Stimulated activated CD4-positive, alpha-beta T cell treated with anti-CD3 and anti-CD28 coated beads, TNF-alpha, amount 100 ng/mL, for 4 hours (primary cell): Measurements from ENCODE around the gene PALLD.

Source experiments
- DNase-seq, 3 experiments: peaks; one replicate each; pipeline ENCODE4 v3.0.0-alpha.2; 2020; ENCODE audit warnings: low read depth in 3 of 3

PALLD gene

DNA sequence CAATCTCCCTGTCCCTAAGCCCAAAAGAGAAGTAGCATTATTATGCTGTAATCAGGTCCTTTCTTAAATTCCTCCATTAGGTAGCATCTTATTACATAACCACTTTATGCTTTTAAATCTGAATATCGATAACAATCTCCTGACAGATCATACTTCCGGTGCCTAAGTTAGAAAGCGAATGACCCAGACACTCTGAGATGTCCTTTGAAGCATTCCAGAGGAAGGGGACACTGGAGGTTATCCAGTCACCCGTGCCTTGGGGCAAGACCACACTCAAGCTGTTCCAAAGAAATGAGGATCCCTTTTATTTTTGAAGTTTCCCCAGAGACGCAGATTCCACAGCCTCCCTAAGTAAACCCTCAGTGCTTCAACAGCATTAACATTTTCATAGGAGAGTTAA lies 125.7 kb downstream of the PALLD start:
- no peak for DNase-seq

DNA sequence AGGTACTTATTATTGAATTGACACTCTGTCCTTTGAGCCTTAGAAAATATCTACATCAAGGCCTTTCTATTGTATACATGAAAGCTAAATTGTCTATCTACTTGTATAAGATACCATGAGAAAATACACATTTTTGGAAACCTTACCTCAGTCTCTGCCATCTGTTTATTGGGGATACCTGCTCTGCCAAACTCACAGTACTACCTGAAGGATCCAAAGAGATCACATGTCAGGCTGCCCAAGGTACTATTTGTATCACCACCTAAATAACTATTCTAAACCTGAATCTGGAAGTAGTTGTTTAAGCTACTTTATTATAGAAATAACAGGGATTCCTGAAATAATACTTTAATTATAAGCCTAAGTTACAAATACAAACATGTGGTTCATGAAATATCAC lies 126.2 kb downstream of the PALLD start:
- no peak for DNase-seq

DNA sequence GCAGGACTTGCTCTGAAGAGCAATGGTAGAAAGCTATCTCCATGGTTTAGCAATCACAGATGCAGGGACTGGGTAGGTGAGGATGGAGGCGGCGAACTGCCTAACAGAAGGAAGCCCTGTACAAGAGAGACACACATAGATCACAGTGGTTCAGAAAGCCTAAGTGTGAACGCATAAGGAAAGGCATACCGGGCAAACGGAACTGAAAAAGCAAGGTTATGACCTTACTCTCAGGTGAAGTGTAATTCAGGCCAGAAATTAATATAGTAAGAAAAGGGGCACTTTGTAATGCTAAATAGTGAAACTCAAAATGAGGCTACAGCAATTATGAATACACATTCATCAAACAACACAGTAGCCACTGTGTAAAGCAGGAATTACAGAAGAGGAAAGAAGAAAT lies 126.6 kb downstream of the PALLD start:
- DNase-seq: no peak

DNA sequence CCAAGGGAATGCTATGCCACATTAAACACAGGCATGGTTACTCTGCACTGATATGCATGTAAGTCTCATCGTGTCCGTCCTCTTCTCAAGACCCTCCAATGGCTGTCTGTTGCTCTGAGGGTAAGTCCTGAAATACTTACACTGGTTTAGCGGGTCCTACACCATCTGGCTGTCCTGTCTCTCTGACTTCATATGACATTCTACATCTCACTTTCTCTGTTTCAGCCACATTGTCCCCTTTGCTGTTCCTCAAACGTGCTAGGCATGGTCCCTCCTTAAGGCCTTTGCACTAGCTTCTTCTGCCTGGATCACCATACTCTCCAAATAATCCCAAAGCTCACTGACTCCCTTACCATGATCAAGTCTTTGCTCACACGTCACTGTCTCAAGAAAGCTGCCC lies 131.4 kb downstream of the PALLD start:
- DNase-seq: no peak

DNA sequence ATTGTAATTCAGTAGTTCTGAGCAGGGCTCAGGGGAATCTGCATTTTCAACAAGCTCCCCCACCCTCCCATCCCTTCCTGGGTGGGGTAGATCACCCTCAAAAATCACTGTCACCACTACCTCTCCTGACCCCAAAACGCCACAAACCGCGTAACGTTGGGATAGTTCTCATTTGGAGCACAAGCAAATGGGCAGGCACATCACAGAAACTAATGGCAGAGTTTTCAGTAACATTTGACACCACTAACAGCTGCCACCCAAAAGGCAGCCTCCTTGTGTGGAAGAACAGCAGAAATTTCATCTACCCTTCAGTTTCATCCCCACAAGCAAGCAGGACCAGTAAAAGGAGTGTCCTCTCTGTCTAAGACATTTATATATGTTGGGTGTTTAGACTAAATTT lies 132.7 kb downstream of the PALLD start:
- no peak for DNase-seq

DNA sequence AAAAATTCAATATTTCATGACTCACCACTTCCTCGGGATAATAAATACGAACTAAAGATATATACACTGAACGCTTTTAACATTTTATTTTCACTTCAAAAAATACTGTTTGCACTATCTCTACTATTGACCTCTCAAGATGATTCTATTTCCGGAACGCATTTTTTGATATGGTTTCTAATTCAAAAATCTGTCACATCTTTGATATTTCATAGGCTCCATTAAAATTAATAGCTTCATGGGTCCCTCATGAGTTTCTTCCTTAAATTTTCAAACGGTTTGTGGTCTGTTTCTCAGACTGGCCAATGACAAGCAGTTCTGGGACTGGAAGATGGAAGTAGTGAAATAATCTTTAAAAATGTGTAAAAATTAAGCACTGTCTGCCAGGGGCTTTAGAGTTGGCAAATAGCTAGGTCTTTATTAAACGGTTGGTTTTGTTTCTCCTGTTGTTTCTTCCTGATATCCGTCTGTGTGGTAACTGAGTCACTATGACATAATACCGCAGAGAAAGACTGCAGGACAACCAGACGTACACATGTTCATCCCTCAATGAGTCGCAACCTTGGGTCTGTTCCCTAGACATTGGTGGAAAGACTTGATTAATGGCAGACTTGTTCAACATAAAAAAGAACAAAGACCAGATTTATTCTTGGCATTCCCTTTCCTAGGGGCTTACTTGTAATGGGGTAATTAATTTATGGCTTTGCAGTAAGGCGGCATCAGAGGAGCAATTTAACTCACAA lies 133.8 kb downstream of the PALLD start:
- no peak for DNase-seq

DNA sequence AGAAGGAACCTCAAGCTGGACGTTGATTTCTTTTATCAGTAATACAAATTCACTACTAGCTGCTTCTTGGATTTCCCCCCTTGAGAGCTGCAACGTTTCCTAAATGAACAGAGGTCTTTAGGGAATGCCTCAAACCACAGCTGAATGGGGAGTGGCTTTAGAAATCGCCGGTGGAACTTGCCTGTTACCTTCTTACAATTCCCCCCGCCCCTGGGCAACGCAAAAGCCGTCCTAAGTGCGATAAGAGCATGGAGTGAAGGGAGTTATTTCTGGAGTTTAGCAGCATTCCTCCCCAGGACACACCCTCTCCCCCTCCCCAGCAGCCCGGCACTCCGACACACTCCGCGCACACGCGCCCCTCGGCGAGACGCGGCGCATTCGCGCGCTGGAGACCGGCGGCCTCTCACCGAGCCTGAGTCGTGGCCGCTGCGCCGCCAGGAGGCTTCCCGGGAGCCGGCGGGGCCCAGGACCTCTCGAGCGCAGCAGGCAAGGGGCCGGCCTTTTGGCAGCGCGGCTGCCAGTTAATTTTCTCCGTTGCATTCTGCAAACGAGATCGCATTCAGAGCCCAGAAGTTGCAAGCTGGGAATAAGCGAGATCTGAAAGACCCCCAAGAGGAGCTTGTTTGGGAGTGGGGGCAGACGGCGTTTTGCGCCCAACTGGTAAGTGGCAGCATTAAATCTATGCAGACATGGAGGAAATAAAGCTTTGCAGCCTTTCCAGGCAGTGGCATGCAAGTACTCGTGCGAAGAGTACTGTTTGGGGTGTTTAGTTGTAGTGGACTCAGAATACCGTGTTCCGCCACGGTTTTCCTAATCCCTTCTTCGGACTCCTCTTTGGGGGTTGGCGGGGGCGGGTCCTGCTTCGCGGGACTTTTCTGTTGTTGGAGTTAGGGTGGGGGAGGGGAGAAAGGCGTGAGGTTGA lies 134.7 kb downstream of the PALLD start:
- no peak for DNase-seq

DNA sequence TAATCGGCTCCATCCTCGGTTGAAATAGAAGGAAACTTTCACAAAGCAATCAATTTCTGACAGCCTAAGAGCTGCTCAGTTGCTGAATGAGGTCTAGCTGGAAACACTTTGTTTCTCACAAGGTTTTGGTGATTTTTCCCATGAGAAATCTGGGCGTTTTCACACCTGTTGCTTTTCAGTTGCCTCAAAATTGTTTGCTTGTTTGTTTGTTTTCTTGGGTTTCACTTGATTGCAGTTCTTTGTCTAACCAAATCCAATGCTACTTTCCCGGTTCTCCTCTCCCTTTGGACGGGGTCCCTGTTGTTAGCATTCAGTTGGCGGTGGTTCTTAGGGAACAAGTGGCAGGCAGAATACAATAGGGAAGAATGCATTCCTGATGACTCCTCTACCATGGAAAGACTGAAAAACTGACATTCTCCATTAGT lies 135.5 kb downstream of the PALLD start:
- no peak for DNase-seq

DNA sequence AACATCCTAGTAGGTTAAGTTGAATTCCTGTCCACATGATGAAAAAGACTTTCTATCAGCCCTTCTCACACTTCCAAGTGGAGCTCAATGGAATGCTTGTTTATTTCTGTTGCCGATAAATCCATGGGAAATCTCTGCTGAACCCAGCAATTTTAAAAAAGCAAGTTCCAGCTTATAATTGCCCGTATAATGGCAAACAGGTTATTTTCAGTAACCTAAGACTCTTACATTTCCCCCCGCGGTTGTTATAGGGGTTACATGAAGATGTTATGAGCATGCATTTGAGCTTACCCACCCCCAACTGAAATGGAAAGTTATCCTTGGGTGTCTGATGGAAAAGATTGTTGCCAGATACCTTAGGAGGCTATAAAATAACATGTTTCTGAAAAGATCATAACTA lies 136.2 kb downstream of the PALLD start:
- DNase-seq: no peak

DNA sequence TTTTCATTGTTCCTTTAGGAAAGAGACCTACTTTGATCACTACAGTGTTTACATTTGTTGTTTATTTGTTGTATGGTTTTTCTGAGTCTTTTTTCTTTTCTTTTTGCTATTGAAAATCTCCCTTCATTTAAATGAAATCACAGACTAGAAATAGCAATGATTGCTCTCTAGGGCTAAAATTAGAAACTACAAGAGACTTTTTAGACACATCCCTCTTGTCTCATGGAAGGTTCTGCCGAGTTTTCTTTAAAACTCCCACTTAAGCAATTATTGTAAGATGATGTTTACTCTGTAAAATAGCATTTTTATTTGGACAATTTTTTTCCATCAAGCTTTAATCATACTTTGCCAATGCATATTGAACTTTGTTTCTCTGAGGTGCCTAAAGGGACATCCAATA lies 136.6 kb downstream of the PALLD start:
- no peak for DNase-seq

DNA sequence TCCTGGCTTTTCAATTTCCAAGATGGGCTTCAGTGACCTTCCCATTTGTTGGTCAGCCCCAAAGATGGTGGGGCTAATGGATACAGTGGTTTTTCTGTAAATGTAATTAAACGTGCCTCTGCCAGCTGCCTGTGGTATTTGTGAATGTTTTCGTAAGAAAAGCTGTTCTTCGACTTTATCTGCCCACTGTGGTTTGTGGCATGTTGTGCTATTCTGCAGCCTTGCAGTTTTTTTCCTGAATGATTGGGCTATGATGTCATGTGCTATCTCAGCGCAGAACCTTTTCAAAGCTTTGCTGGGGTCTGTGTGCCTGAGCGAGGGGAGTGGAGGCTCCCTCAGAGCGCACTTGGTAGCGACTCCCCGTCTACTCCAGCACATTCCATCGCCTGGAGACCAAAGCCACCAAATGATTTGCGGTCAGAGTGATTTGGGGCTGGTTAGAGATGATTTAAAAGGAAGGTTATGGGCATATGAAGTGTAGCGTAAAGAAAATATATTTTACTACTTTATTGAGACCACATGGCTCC lies 137.5 kb downstream of the PALLD start:
- no peak for DNase-seq

DNA sequence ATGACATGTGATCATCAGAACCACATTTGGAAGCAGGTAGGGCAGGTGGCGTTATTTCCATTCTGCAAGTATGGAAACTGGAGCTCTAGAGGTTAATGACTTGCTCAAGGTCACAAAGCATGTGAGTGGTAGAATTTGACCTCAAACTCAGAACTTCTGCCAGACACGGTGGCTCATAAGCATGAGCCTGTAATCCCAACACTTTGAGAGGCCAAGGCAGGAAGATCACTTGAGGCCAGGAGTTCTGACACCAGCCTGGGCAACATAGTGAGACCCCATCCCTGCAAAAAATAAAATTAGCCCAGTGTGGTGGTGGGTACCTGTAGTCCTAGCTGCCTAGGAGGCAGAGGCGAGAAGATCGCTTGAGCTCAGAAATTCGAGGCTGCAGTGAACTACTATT lies 139.2 kb downstream of the PALLD start:
- DNase-seq: no peak

DNA sequence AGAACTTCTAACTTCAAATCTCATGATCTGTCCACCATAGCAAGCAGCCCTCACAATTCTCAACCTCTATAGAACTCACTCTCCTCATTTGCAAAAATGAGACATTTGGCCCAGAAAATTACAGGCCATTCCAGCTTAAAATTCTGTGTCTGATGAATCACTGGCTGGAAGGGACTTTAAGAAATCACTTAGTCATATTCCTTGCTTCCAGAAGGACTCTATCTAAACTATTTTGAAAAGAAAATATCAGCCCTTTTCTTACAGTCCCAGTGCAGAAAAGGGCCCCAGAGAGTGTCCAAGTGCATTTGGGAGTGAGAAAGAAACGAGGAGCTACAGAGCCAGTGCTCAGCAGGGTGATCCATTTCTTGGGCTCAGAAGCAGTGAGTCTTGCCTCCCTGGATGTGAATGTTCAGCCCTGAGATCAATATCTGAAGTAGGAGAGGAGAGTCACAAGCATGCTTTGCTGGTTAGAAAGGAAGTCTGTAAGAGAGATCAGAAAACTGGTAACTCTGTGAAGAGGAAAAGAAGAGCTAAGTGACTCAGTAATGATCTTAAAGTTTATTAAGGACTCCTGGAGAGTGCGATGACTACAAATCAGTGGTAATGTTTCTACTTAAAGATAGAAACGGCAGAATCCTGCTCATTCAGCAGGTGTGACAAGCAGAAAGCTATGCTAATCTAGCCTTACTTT lies 139.8 kb downstream of the PALLD start:
- no peak for DNase-seq

DNA sequence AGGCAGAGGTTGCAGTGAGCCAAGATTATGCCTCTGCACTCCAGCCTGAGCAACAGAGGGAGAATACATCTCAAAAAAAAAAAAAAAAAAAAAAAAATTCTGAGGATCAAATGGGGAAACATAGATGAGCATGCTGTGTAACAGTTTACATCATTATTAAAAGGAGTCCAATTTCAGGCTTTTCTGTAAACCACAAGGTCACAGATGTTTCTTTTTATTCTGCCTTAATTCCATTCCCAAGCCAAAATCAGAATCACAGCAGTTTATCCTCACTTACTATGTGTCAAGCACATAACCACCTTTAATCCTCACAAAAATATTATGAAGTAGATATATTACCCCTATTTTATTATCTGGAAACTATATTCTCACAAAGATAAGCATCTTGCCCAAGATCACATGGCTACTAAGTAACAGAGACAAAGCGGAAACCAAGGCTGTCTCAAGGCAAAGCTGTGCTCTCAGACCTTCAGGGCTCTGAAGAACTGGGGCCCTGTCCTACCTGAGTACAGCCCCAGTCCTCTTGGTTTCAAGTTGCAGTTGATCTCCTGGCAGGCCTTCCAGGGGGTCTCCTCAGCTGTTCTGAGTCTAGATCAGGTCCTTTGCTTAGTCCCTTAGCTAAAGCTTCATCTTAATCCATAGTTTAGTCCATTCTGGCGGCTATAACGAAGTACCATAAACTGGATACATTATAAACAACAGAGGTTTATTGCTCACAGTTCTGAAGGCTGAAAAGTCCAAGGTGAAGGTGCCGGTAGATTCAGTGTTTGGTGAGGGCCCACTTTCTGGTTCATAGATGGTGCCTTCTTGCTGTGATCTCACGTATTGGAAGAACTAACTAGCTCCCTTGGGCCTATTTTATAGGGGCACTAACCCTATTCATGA lies 141.3 kb downstream of the PALLD start:
- no peak for DNase-seq

DNA sequence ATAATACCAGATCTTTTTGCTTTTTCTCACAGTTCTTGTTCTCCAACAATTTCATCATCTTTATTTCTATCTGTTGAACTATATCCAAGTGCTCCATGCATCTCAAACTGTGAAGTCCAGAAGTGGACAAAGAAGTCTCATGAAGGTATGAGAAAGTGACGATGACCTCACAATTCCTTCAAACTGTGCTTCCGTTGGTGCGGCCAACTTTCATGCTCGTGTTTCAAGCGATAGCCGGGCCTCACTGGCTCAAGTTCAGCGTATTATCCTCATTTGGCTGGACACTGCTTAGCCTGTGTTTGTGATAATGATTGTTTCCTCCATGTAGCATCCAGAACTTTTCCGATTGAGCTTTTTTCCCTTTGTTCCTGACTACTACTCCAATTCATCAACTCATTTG lies 143.1 kb downstream of the PALLD start:
- DNase-seq: no peak

DNA sequence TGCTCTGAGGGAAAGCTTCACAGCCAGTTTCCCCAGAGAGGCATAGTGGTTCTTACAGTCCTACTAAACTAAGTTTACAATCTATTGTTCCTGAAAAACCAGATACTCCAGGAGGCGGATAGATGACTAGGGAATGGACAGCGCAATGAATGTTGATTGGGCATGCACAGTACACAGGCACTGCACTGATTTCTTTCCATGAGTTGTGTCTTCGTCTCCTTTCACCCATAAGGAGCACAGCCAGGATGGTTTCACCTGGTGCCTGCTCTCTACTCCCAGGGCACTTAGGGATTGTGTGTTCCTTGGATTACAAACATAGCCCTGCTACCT lies 144.9 kb downstream of the PALLD start:
- DNase-seq: no peak

DNA sequence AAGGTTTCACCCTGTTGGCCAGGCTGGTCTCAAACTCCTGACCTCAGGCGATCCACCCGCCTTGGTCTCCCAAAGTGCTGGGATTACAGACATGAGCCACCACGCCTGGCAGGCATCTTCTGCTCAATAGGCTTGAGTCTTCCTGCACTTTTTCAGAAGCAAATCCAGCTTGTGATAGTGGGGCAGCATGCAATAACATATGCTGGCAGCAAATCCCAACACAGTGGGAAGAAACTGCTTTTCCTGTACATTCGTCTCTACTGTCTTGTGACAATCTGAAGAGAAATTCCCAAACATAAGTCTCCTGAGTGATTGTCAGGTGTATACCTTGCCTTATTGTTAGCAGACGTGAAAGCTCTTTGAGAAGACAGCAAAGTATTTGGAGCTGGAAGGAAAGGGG lies 145.7 kb downstream of the PALLD start:
- DNase-seq: no peak

DNA sequence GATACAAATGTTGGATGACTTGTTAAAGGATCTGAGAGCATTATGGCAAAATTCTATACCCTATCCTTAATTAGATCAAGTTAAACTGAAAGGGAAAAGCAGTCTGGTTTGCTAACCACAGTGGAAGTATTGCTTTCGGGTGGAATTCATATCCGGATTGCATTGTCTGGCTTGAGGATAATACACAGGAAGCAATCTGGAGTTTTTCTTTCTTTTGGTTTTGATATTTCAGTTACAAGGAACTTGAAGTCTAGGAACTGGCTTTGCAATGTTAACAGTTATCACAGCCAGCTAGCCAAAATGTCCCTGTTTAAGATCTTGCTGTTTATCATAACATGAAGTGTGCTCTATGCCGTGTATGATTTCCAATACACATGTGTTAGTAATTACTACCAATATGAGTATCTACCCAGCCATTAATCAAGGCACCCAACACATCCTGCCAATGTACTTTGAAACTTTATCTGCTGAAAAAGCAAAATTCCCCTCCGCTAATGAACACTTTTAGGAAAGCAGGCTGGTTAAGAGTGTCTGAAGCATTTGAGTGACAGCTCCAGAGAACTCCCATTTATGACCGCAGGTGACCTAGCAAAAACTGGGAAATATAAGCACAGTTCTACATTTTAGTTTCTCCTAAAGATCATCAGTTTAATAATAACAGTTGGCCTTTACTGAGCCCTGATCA lies 146.4 kb downstream of the PALLD start:
- DNase-seq: no peak

DNA sequence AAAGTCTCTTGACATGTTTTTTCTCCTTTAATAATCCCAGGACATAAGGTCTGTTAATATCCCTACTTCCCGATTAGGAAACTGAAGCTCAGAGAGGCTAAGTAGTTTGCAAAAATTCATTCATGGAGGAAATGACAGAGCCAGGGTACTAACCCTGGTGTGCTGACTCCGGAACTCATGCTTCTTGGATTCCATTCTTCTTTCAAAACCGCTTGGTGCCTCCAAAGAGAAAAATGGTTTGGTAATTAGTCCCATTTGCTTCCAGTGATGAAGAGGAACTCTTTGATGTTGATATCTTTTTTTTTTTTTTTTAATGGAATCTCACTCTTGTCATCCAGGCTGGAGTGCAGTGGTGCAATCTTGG lies 146.9 kb downstream of the PALLD start:
- no peak for DNase-seq

DNA sequence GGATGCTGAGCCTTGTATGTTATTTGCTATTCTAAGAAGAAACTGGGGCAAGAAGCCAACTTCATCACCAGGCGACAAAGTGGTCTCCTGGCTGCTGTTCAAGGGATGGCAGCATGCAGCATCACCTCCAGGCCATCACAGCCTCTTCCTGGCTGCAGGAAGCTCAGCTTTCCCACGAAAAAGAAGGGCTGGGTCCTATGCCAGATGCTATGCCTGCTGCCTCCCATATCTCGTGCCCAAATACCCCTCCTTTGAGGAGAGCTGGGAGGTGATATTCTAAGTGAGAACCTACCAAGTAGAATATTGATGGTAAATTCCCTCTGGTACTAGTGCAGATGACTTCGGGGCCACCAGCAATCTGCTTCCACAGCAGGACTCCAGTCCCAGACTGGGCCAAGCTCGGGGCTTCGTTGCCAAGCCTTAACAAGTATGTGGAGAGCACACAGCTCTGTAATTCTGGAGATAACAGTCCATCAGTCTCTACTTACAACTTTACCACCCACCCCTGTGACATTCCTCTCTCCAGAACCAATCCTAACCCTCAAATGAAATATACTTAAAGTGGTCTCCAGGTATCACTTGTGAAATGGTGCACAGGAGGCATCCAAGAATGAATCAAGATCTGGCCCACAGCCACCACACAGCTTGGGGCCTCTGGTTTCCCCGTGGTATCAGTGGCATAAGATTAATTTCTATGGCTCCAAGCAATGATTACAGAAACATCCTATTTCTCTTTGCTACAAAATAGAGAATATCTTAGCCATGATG lies 149.3 kb downstream of the PALLD start:
- DNase-seq: no peak
